Sigmoid colon (tissue), 3 donors: ENCODE measurements around the gene UBXN4.

ENCODE experiments used
- CTCF ChIP-seq, 4 experiments: fragments of 450-650 bp in 3 of 4; fragments of 200-600 bp in 1 of 4; IDR thresholded peaks; one replicate each; pipeline ENCODE4 v1.5.1; 2016 to 2019; ENCODE audit warnings: antibody characterized with exemption in 4 of 4, mild to moderate bottlenecking in 3 of 4, moderate library complexity in 2 of 4
- POLR2A ChIP-seq, 2 donors: fragments of 450-650 bp; IDR thresholded peaks; one replicate each; pipeline ENCODE4 v1.6.1; 2016; ENCODE audit warnings: antibody characterized with exemption in 2 of 2, mild to moderate bottlenecking in 2 of 2, moderate library complexity in 2 of 2

DNA sequence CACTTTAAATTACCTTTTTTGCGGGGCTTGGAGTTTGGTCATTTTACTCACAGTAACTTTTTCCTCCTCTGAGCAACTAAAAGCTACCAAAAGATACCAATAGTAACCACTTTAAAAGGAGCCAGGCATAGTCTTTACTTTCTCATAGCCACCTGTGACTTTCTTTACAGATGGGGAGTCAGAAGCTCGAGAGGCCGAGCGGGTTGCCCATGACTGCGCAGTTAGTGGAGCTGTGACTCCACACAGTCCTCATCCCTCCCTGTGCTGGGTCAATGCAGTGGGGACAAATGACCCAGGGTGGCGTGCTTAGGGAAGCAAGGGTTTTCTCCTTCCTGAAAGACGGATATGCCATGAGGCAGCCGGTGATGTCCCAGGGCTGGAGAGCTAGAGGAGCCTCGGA, 83.5 kb downstream of the UBXN4 start:
- TF ChIP-seq CTCF (IDR thresholded peaks at IDR 0.05) (no peak), POLR2A (IDR thresholded peaks at IDR 0.05) (no peak)
